Astrocyte (in vitro differentiated cells and primary cell): Measurements from ENCODE around the gene ZNF771.

Source experiments
- CTCF ChIP-seq: IDR thresholded peaks from 2 replicates; pipeline ENCODE4 v1.5.1; 2011; ENCODE audit warnings: low read depth, mild to moderate bottlenecking, inconsistent platforms, low read length, moderate library complexity; ENCODE audit not compliant: insufficient read depth
- EZH2 ChIP-seq: IDR thresholded peaks from 2 replicates; pipeline ENCODE4 v1.6.1; 2012; ENCODE audit warnings: mild to moderate bottlenecking, low read length, inconsistent platforms; ENCODE audit not compliant: insufficient read depth

GRCh38 chr16:30409125-30410060 lies 2.0 kb downstream of the ZNF771 start:
- TF ChIP-seq CTCF (peak; percentile 97), EZH2 (no peak)
